HEK293 (cell line): ENCODE results near the gene C17orf50.

Experiments
- CTCF ChIA-PET: fragments of 350-600 bp; formaldehyde crosslinking; extraction: SDS; loops from one replicate; lab custom pipeline; 2021; ENCODE audit warnings: antibody characterized with exemption; lab: Yijun Ruan, JAX
- POLR2A ChIA-PET: fragments of 300-600 bp; formaldehyde crosslinking; extraction: SDS; loops from one replicate; lab custom pipeline; 2020; ENCODE audit warnings: antibody characterized with exemption, inconsistent platforms; lab: Yijun Ruan, JAX
- H3K27ac ChIP-seq: fragments of 200-500 bp; sonication (Bioruptor generic); 2 replicates; pipeline ENCODE4 v1.5.1; 2014; ENCODE audit warnings: low read depth, low read length, control low read depth, inconsistent platforms; ENCODE audit errors: extremely low read depth
- H3K36me3 ChIP-seq, 2 experiments: fragments of 200-500 bp in 1 of 2; sonication (Bioruptor generic) in 1 of 2; 1 replicate in 1 of 2; 2 replicates in 1 of 2; pipeline ENCODE4 v1.5.1; 2014 to 2017; ENCODE audit warnings: inconsistent platforms in 2 of 2, low read length in 2 of 2; ENCODE audit not compliant: control insufficient read depth in 2 of 2, insufficient read depth in 1 of 2
- H3K4me1 ChIP-seq: fragments of 200-500 bp; sonication (Bioruptor generic); 2 replicates; pipeline ENCODE4 v1.5.1; 2014; ENCODE audit warnings: mild to moderate bottlenecking, low read length, inconsistent platforms; ENCODE audit not compliant: control insufficient read depth, insufficient read depth
- H3K4me3 ChIP-seq: 2 replicates; pipeline ENCODE4 v1.5.1; 2011; ENCODE audit warnings: low read depth, mild to moderate bottlenecking, control low read depth, low read length, moderate library complexity
- H3K9me3 ChIP-seq: fragments of 200-500 bp; sonication (Bioruptor generic); 2 replicates; pipeline ENCODE4 v1.5.1; 2014; ENCODE audit warnings: low read depth, low read length, inconsistent platforms; ENCODE audit not compliant: control insufficient read depth, insufficient read depth
- GLIS2 ChIP-seq: fragments of 450-650 bp; formaldehyde crosslinking; IDR thresholded peaks from 2 replicates; pipeline ENCODE4 v1.5.1; 2016; ENCODE audit warnings: missing biosample characterization, missing genetic modification characterization
- KLF9 ChIP-seq: fragments of 450-650 bp; formaldehyde crosslinking; IDR thresholded peaks from 2 replicates; pipeline ENCODE4 v1.5.1; 2016; ENCODE audit warnings: missing biosample characterization, missing genetic modification characterization, low read depth
- PBX3 ChIP-seq: sonication (generic); formaldehyde crosslinking; IDR thresholded peaks from 2 replicates; pipeline ENCODE4 v1.8.1; 2022; ENCODE audit warnings: mild to moderate bottlenecking, moderate library complexity, missing genetic modification reagents
- SCRT1 ChIP-seq: fragments of 450-650 bp; formaldehyde crosslinking; IDR thresholded peaks from 2 replicates; pipeline ENCODE4 v1.5.1; 2016; ENCODE audit warnings: missing biosample characterization, missing genetic modification characterization, borderline replicate concordance
- SCRT2 ChIP-seq: fragments of 450-650 bp; formaldehyde crosslinking; IDR thresholded peaks from 2 replicates; pipeline ENCODE4 v1.5.1; 2016; ENCODE audit warnings: missing biosample characterization, missing genetic modification characterization
- ZBTB11 ChIP-seq: fragments of 450-650 bp; formaldehyde crosslinking; conservative IDR thresholded peaks from 2 replicates; pipeline ENCODE4 v1.5.1; 2016; ENCODE audit warnings: low read depth, missing biosample characterization, missing genetic modification characterization
- ZBTB17 ChIP-seq: fragments of 450-650 bp; formaldehyde crosslinking; IDR thresholded peaks from 2 replicates; pipeline ENCODE4 v1.5.1; 2016; ENCODE audit warnings: missing biosample characterization, missing genetic modification characterization
- ZBTB21 ChIP-seq: fragments of 450-650 bp; formaldehyde crosslinking; IDR thresholded peaks from 2 replicates; pipeline ENCODE4 v1.5.1; 2017; ENCODE audit warnings: missing biosample characterization, missing genetic modification characterization
- ZBTB48 ChIP-seq: fragments of 450-650 bp; formaldehyde crosslinking; IDR thresholded peaks from 2 replicates; pipeline ENCODE4 v1.5.1; 2016; ENCODE audit warnings: missing biosample characterization, missing genetic modification characterization
- ZFP3 ChIP-seq: fragments of 450-650 bp; formaldehyde crosslinking; IDR thresholded peaks from 2 replicates; pipeline ENCODE4 v1.5.1; 2016; ENCODE audit warnings: low read depth, missing biosample characterization, missing genetic modification characterization
- ZNF174 ChIP-seq: fragments of 450-650 bp; formaldehyde crosslinking; IDR thresholded peaks from 2 replicates; pipeline ENCODE4 v1.5.0; 2017; ENCODE audit warnings: missing biosample characterization, mild to moderate bottlenecking, missing genetic modification characterization
- ZNF18 ChIP-seq: fragments of 450-650 bp; formaldehyde crosslinking; IDR thresholded peaks from 2 replicates; pipeline ENCODE4 v1.5.1; 2016; ENCODE audit warnings: missing biosample characterization, missing genetic modification characterization
- ZNF184 ChIP-seq: fragments of 450-650 bp; IDR thresholded peaks from 2 replicates; pipeline ENCODE4 v1.5.1; 2018; ENCODE audit warnings: missing biosample characterization, mild to moderate bottlenecking, missing genetic modification characterization
- ZNF280D ChIP-seq: fragments of 450-650 bp; formaldehyde crosslinking; IDR thresholded peaks from 2 replicates; pipeline ENCODE4 v1.5.1; 2016; ENCODE audit warnings: missing biosample characterization, missing genetic modification characterization
- ZNF449 ChIP-seq: fragments of 450-650 bp; formaldehyde crosslinking; IDR thresholded peaks from 2 replicates; pipeline ENCODE4 v1.5.1; 2017; ENCODE audit warnings: missing biosample characterization, mild to moderate bottlenecking, missing genetic modification characterization, moderate library complexity
- ZNF513 ChIP-seq: fragments of 450-650 bp; IDR thresholded peaks from 2 replicates; pipeline ENCODE4 v1.5.1; 2018; ENCODE audit warnings: missing biosample characterization, missing genetic modification characterization
- ZNF521 ChIP-seq: fragments of 450-650 bp; formaldehyde crosslinking; IDR thresholded peaks from 2 replicates; pipeline ENCODE4 v1.5.1; 2017; ENCODE audit warnings: missing biosample characterization, mild to moderate bottlenecking, missing genetic modification characterization
- ZNF621 ChIP-seq: fragments of 450-650 bp; formaldehyde crosslinking; IDR thresholded peaks from 2 replicates; pipeline ENCODE4 v1.5.1; 2017; ENCODE audit warnings: missing biosample characterization, missing genetic modification characterization
- ZNF623 ChIP-seq: fragments of 450-650 bp; formaldehyde crosslinking; IDR thresholded peaks from 2 replicates; pipeline ENCODE4 v1.5.1; 2016; ENCODE audit warnings: missing biosample characterization, missing genetic modification characterization
- ZNF654 ChIP-seq: fragments of 450-650 bp; formaldehyde crosslinking; IDR thresholded peaks from 2 replicates; pipeline ENCODE4 v1.5.1; 2016; ENCODE audit warnings: low read depth, missing biosample characterization, missing genetic modification characterization
- ZNF791 ChIP-seq: fragments of 450-650 bp; formaldehyde crosslinking; IDR thresholded peaks from 2 replicates; pipeline ENCODE4 v1.5.1; 2016; ENCODE audit warnings: missing biosample characterization, missing genetic modification characterization
- ZNF830 ChIP-seq: fragments of 450-650 bp; IDR thresholded peaks from 2 replicates; pipeline ENCODE4 v1.5.0; 2018; ENCODE audit warnings: missing biosample characterization, missing genetic modification characterization, low read depth, mild to moderate bottlenecking, moderate library complexity
- ZNF843 ChIP-seq: fragments of 450-650 bp; formaldehyde crosslinking; IDR thresholded peaks from 2 replicates; pipeline ENCODE4 v1.5.1; 2016; ENCODE audit warnings: missing biosample characterization, missing genetic modification characterization

C17orf50 gene

GRCh38 chr17:35723735-35724134 lies 37.0 kb upstream of the C17orf50 start:
- POLR2A ChIA-PET = no interaction called here
- Histone ChIP-seq H3K27ac (no peak overlapping the region), H3K4me1 (peaks cover 17% of the 10 kb centered on the region), H3K4me3 (no peak overlapping the region), H3K9me3 (no peaks in the 10 kb centered on the region), H3K36me3 (peaks cover 32 to 58% of the 10 kb centered on the region in 2 experiments)
- TF ChIP-seq ZNF623 (tag by site-specific recombination) (no peak), ZNF791 (tag by site-specific recombination) (no peak), ZNF174 (no peak), ZNF521 (tag by site-specific recombination) (no peak), SCRT1 (tag by site-specific recombination) (0 out of 2 replicates have a peak, but pooled peaks have one; percentile 50), ZNF830 (tag by site-specific recombination) (no peak), ZBTB17 (no peak), SCRT2 (tag by site-specific recombination) (peak; percentile 64), ZBTB11 (no peak), ZNF513 (tag by site-specific recombination) (no peak), ZNF654 (no peak)
- CTCF ChIA-PET = interaction anchor here (0.9 to 1.5 kb wide), 2 partner anchors 23 to 40 kb away, joined by 4 to 5 read pairs; no protein-coding TSS in a partner anchor

- POLR2A ChIA-PET = no interaction called here
- CTCF ChIA-PET = interaction anchor here (2.3 kb wide), 1 partner anchor 39 kb away, joined by 11 read pairs; no protein-coding TSS in a partner anchor
- TF ChIP-seq ZBTB48 (tag by site-specific recombination) = no peak
- peak; percentile 82 for TF ChIP-seq SCRT2 (tag by site-specific recombination)
- no peak for TF ChIP-seq ZNF449 (tag by site-specific recombination)
- TF ChIP-seq PBX3 = no peak
- no peak for TF ChIP-seq ZNF843 (tag by site-specific recombination)
- TF ChIP-seq ZNF18 = no peak
- TF ChIP-seq SCRT1 (tag by site-specific recombination) = peak; percentile 75; the same call in 1 of the 2 replicates
- TF ChIP-seq ZNF184 = no peak
- TF ChIP-seq ZNF621 = no peak
- no peak for TF ChIP-seq KLF9 (tag by site-specific recombination)
- TF ChIP-seq ZBTB21 (tag by site-specific recombination) = no peak
- no peak for TF ChIP-seq ZNF280D (tag by site-specific recombination)
- TF ChIP-seq ZFP3 = no peak
- TF ChIP-seq GLIS2 (tag by site-specific recombination) = no peak
Measured at GRCh38 chr17:35725058-35725457, 35.6 kb upstream of the C17orf50 start.

More at GRCh38 chr17:35725058-35725457, 35.6 kb upstream of the C17orf50 start:
- H3K4me3 ChIP-seq = no peak overlapping the region
- H3K4me1 ChIP-seq = peaks cover 29% of the 10 kb centered on the region
- H3K27ac ChIP-seq = no peak overlapping the region
- H3K36me3 ChIP-seq = peaks cover 26 to 49% of the 10 kb centered on the region in 2 experiments
- H3K9me3 ChIP-seq = no peaks in the 10 kb centered on the region
